Measurements from ENCODE around the gene TAC4. TPM values are rescaled to one million over a fixed set of nuclear protein-coding genes. Genes with fewer than 3 reads are reported as not detected.

TAC4 gene
- total and polyA plus RNA-seq, 2 of the 13 experiments (the other 11 are each of a cell fraction or from before 2014, with no cell fraction given) = not detected

- TF ChIP-seq MNT (IDR thresholded peaks at IDR 0.05) = no peak
- no peak for TF ChIP-seq ZNF615 (CRISPR knock-in tag; IDR thresholded peaks at IDR 0.05; ENCODE audit: borderline replicate concordance)
- peak; percentile 94 for TF ChIP-seq ZBTB7A (CRISPR knock-in tag; IDR thresholded peaks at IDR 0.05)
- no peak for TF ChIP-seq PREB (CRISPR knock-in tag; IDR thresholded peaks at IDR 0.05)
- TF ChIP-seq KDM1A (CRISPR knock-in tag; IDR thresholded peaks at IDR 0.05) = no peak
- no peak for TF ChIP-seq SKIL (CRISPR knock-in tag; IDR thresholded peaks at IDR 0.05; ENCODE audit: borderline replicate concordance)
- TF ChIP-seq NR3C1 (CRISPR knock-in tag; IDR thresholded peaks at IDR 0.05) = no peak
- TF ChIP-seq ZNF574 (CRISPR knock-in tag; IDR thresholded peaks at IDR 0.05) = peak; percentile 80
- peak; percentile 66; the same call in 1 of the 2 replicates for TF ChIP-seq ZHX2 (IDR thresholded peaks at IDR 0.05; ENCODE audit: low read depth)
- no peak for TF ChIP-seq ZHX2 (CRISPR knock-in tag; IDR thresholded peaks at IDR 0.05; ENCODE audit: borderline replicate concordance)
- TF ChIP-seq PCBP2 (optimal IDR thresholded peaks at IDR 0.05; ENCODE audit: low read depth, low read length, poor library complexity, severe bottlenecking) = no peak
- TF ChIP-seq ZNF275 (CRISPR knock-in tag; IDR thresholded peaks at IDR 0.05; ENCODE audit: borderline replicate concordance) = no peak
These were observed 39.3 kb upstream of the TAC4 start (continued) for GRCh38 chr17:49887086-49887743.

Data from HepG2 (cell line).